H9 (cell line): Measurements from ENCODE around the gene CDC42EP5. TPM values are rescaled to one million over a fixed set of nuclear protein-coding genes. Genes with fewer than 3 reads are reported as not detected.
A peak's percentile ranks its signal among the peaks of the same experiment; 100 is the strongest.

Experiments used
- DNase-seq: peaks from one replicate; pipeline ENCODE4 v3.0.0-alpha.2; 2017
- H2AFZ ChIP-seq: one replicate; pipeline ENCODE4 v1.6.1; 2013; ENCODE audit warnings: mild to moderate bottlenecking, low read length, control low read depth, moderate library complexity
- H2AK5ac ChIP-seq: 2 replicates; pipeline ENCODE4 v1.6.1; 2013; ENCODE audit warnings: low read length, control low read depth, mixed read lengths; ENCODE audit not compliant: insufficient read length
- H2BK120ac ChIP-seq: one replicate; pipeline ENCODE4 v1.6.1; 2013; ENCODE audit warnings: low read depth, mild to moderate bottlenecking, low read length, control low read depth, inconsistent platforms; ENCODE audit not compliant: poor library complexity, severe bottlenecking
- H2BK12ac ChIP-seq: 2 replicates; pipeline ENCODE4 v1.6.1; 2013; ENCODE audit warnings: low read length, control low read depth, mixed read lengths, low read depth; ENCODE audit not compliant: insufficient read length
- H2BK15ac ChIP-seq: 2 replicates; pipeline ENCODE4 v1.6.1; 2013; ENCODE audit warnings: low read depth, low read length, control low read depth
- H2BK20ac ChIP-seq: one replicate; pipeline ENCODE4 v1.6.1; 2013; ENCODE audit warnings: low read depth, mild to moderate bottlenecking, low read length, control low read depth, inconsistent platforms; ENCODE audit not compliant: poor library complexity, severe bottlenecking
- H2BK5ac ChIP-seq: 2 replicates; pipeline ENCODE4 v1.6.1; 2013; ENCODE audit warnings: low read length, control low read depth, mixed read lengths; ENCODE audit not compliant: insufficient read length
- H3K14ac ChIP-seq: 2 replicates; pipeline ENCODE4 v1.6.1; 2013; ENCODE audit warnings: low read length, control low read depth; ENCODE audit not compliant: insufficient read depth
- H3K18ac ChIP-seq: 2 replicates; pipeline ENCODE4 v1.6.1; 2013; ENCODE audit warnings: low read depth, mild to moderate bottlenecking, mixed read lengths, low read length, control low read depth; ENCODE audit not compliant: insufficient read length
- H3K23ac ChIP-seq: 2 replicates; pipeline ENCODE4 v1.6.1; 2013; ENCODE audit warnings: low read length, control low read depth, mixed read lengths, low read depth; ENCODE audit not compliant: insufficient read length
- H3K23me2 ChIP-seq: 2 replicates; pipeline ENCODE4 v1.6.1; 2013; ENCODE audit warnings: low read depth, mild to moderate bottlenecking, mixed read lengths, low read length, control low read depth; ENCODE audit not compliant: insufficient read length, poor library complexity, severe bottlenecking
- H3K27ac ChIP-seq: 2 replicates; pipeline ENCODE4 v1.5.1; 2013; ENCODE audit warnings: low read length, control low read depth, mixed read lengths, low read depth; ENCODE audit not compliant: insufficient read length
- H3K27me3 ChIP-seq: 2 replicates; pipeline ENCODE4 v1.6.1; 2013; ENCODE audit warnings: low read length, control low read depth, inconsistent platforms; ENCODE audit not compliant: insufficient read depth
- H3K4ac ChIP-seq: 2 replicates; pipeline ENCODE4 v1.6.1; 2013; ENCODE audit warnings: low read depth, mild to moderate bottlenecking, control low read depth, inconsistent platforms, low read length, moderate library complexity
- H3K4me1 ChIP-seq: 2 replicates; pipeline ENCODE4 v1.6.1; 2013; ENCODE audit warnings: low read length, control low read depth, inconsistent platforms; ENCODE audit not compliant: insufficient read depth
- H3K4me2 ChIP-seq: 2 replicates; pipeline ENCODE4 v1.6.1; 2013; ENCODE audit warnings: low read length, control low read depth, mixed read lengths; ENCODE audit not compliant: insufficient read length, insufficient read depth
- H3K56ac ChIP-seq: 2 replicates; pipeline ENCODE4 v1.6.1; 2013; ENCODE audit warnings: low read depth, mild to moderate bottlenecking, mixed read lengths, low read length, control low read depth; ENCODE audit not compliant: insufficient read length
- H3K79me1 ChIP-seq: 2 replicates; pipeline ENCODE4 v1.6.1; 2013; ENCODE audit warnings: low read depth, mild to moderate bottlenecking, moderate library complexity, low read length, control low read depth, inconsistent platforms; ENCODE audit not compliant: insufficient read depth, poor library complexity, severe bottlenecking
- H3K79me2 ChIP-seq: 2 replicates; pipeline ENCODE4 v1.6.1; 2013; ENCODE audit warnings: low read length, control low read depth, inconsistent platforms; ENCODE audit not compliant: insufficient read depth
- H3K9ac ChIP-seq: 2 replicates; pipeline ENCODE4 v1.6.1; 2013; ENCODE audit warnings: low read length, control low read depth, mixed read lengths; ENCODE audit not compliant: insufficient read length; ENCODE audit errors: extremely low read depth
- H3K9me3 ChIP-seq: one replicate; pipeline ENCODE4 v1.6.1; 2013; ENCODE audit warnings: low read depth, low read length, inconsistent platforms; ENCODE audit not compliant: control insufficient read depth
- H3T11ph ChIP-seq: one replicate; pipeline ENCODE4 v1.6.1; 2013; ENCODE audit warnings: mild to moderate bottlenecking, low read length, control low read depth, inconsistent platforms
- H4K20me1 ChIP-seq: one replicate; pipeline ENCODE4 v1.6.1; 2013; ENCODE audit not compliant: control insufficient read depth, insufficient read length, insufficient read depth
- H4K5ac ChIP-seq: 2 replicates; pipeline ENCODE4 v1.6.1; 2013; ENCODE audit warnings: low read depth, mild to moderate bottlenecking, mixed read lengths, low read length, control low read depth; ENCODE audit not compliant: insufficient read length
- H4K8ac ChIP-seq: replicated peaks from 2 replicates; pipeline ENCODE4 v1.6.1; 2013; ENCODE audit warnings: low read length, control low read depth, mixed read lengths, low read depth; ENCODE audit not compliant: insufficient read length
- H4K91ac ChIP-seq: 2 replicates; pipeline ENCODE4 v1.6.1; 2013; ENCODE audit warnings: low read depth, mild to moderate bottlenecking, moderate library complexity, mixed read lengths, low read length, control low read depth; ENCODE audit not compliant: insufficient read length
- H3K27ac Mint-ChIP-seq, 3 experiments: 2 replicates in 2 of 3; 3 replicates in 1 of 3; pipeline ENCODE4 v1.8.0; 2020 to 2021; ENCODE audit warnings: mixed read lengths in 3 of 3, mild to moderate bottlenecking in 1 of 3, moderate library complexity in 1 of 3
- H3K27me3 Mint-ChIP-seq: 2 replicates; pipeline ENCODE4 v1.8.0; 2021; ENCODE audit warnings: low read depth, mild to moderate bottlenecking, moderate library complexity, mixed read lengths
- H3K36me3 Mint-ChIP-seq, 3 experiments: 2 replicates in 2 of 3; 3 replicates in 1 of 3; pipeline ENCODE4 v1.8.0; 2020 to 2021; ENCODE audit warnings: low read depth in 3 of 3, mixed read lengths in 3 of 3; ENCODE audit not compliant: insufficient read depth in 1 of 3
- H3K4me1 Mint-ChIP-seq, 2 experiments: 2 replicates each; pipeline ENCODE4 v1.8.0; 2020; ENCODE audit warnings: mixed read lengths in 2 of 2
- H3K4me3 Mint-ChIP-seq, 2 experiments: 2 replicates in 1 of 2; 3 replicates in 1 of 2; pipeline ENCODE4 v1.8.0; 2020 to 2021; ENCODE audit warnings: mild to moderate bottlenecking in 2 of 2, mixed read lengths in 2 of 2, moderate library complexity in 1 of 2
- H3K9me3 Mint-ChIP-seq, 2 experiments: 2 replicates in 1 of 2; 3 replicates in 1 of 2; pipeline ENCODE4 v1.8.0; 2020; ENCODE audit warnings: mild to moderate bottlenecking in 2 of 2, mixed read lengths in 2 of 2, moderate library complexity in 1 of 2
- WGBS: extraction: QIAGEN DNeasy Blood & Tissue Kit; methylation state at CpG from one replicate; pipeline ENCODE4 v1.1.7; 2013; ENCODE audit warnings: missing lambda C conversion rate, low lambda C conversion rate, mixed read lengths; ENCODE audit not compliant: insufficient read length; ENCODE audit errors: extremely low coverage; 5-methylcytosine and 5-hydroxymethylcytosine counted together
- total RNA-seq: library from RNA; stranded (reverse); gene quantifications from 2 replicates; pipeline ENCODE4 v1.2.1, GENCODE V29; 2021
- TF ChIP-seq, protein P1 (sequence below): fragments of 200-600 bp; sonication (generic); conservative IDR thresholded peaks from 3 replicates; pipeline ENCODE4 v1.8.0; 2021; ENCODE audit warnings: antibody characterized with exemption, mild to moderate bottlenecking

CDC42EP5 gene
- total RNA-seq, 1 experiment from 2014 or later = 1.6 TPM

DNA sequence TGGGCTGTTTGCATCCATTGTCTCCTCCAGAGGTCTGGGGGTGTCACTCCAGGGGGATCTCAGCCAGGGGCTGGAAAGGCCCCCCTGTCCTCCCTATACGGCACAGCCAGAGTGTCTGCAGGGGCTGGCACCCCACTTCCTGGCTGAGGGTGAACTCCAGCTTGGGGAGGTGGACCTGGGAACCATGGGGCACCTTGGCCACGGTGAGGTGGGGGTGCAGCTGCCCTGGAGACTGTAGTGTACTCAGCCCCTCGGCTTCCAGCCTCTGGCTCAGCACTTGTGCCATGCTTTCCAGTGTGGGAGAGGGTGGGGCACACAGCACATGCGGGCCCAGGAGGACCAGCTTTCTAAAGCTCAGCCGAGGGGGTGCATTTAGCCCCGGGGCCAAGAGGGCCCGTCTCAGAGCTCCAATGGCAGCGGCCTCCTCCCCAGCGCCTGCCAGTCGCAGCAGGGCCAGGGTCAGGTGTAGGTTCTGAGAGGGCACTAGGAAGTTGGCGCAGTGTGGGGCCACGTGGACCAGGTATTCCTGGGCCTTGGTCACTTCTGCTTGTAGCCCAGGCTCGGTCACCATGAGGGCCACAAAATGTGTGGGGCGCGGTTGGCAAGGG is 10.9 kb downstream of the CDC42EP5 start:
- H3K23me2 ChIP-seq = peaks cover 11% of the 10 kb centered on the region
- H4K91ac ChIP-seq = no peak overlapping the region
- no peak overlapping the region for H2BK5ac ChIP-seq
- H3K4ac ChIP-seq = no peak overlapping the region
- peak; percentile 40 for DNase-seq
- H3K23ac ChIP-seq = no peak overlapping the region
- no peak overlapping the region for H4K5ac ChIP-seq
- H2AK5ac ChIP-seq = no peak overlapping the region
- no peak overlapping the region for H2BK120ac ChIP-seq
- no peak overlapping the region for H3T11ph ChIP-seq
- Mint-ChIP-seq H3K27me3 (peaks cover 14% of the 10 kb centered on the region), H3K9me3 (peaks cover 2 to 3% of the 10 kb centered on the region in 2 experiments; a peak in 1 of 5 replicates), H3K36me3 (peaks cover 21 to 44% (median 44%) of the 10 kb centered on the region in 3 experiments; a peak in 6 of 7 replicates), H3K27ac (peak overlapping the region in 1 of 3 experiments; percentile 45; a peak in 2 of 7 replicates), H3K4me3 (peak overlapping the region; percentile 58 to 73), H3K4me1 (peaks cover 7% of the 10 kb centered on the region in 2 experiments; a peak in 3 of 4 replicates)
- no peak overlapping the region for H3K4me2 ChIP-seq
- TF ChIP-seq, protein P1, sequence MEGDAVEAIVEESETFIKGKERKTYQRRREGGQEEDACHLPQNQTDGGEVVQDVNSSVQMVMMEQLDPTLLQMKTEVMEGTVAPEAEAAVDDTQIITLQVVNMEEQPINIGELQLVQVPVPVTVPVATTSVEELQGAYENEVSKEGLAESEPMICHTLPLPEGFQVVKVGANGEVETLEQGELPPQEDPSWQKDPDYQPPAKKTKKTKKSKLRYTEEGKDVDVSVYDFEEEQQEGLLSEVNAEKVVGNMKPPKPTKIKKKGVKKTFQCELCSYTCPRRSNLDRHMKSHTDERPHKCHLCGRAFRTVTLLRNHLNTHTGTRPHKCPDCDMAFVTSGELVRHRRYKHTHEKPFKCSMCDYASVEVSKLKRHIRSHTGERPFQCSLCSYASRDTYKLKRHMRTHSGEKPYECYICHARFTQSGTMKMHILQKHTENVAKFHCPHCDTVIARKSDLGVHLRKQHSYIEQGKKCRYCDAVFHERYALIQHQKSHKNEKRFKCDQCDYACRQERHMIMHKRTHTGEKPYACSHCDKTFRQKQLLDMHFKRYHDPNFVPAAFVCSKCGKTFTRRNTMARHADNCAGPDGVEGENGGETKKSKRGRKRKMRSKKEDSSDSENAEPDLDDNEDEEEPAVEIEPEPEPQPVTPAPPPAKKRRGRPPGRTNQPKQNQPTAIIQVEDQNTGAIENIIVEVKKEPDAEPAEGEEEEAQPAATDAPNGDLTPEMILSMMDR = no peak
- no peak overlapping the region for H2BK20ac ChIP-seq
- no peaks in the 10 kb centered on the region for H3K4me1 ChIP-seq
- no peaks in the 10 kb centered on the region for H3K9me3 ChIP-seq
- H3K27me3 ChIP-seq = no peaks in the 10 kb centered on the region; the same call in 1 of the 2 replicates
- H3K9ac ChIP-seq = no peak overlapping the region
- H3K27ac ChIP-seq = no peak overlapping the region
- no peak overlapping the region for H3K14ac ChIP-seq
- no peak overlapping the region for H3K56ac ChIP-seq
- no peak overlapping the region for H4K8ac ChIP-seq
- no peaks in the 10 kb centered on the region for H3K79me2 ChIP-seq
- no peak overlapping the region for H2BK15ac ChIP-seq
- H3K79me1 ChIP-seq = no peaks in the 10 kb centered on the region
- no peak overlapping the region for H2BK12ac ChIP-seq
- H3K18ac ChIP-seq = no peak overlapping the region
- no peaks in the 10 kb centered on the region for H4K20me1 ChIP-seq
- WGBS = no CpG with 5 or more reads among the region's 15 CpGs
- H2AFZ ChIP-seq = no peak overlapping the region
